Osteoblast (primary cell): ENCODE results near the gene TMEM204. TPM values are rescaled to one million over a fixed set of nuclear protein-coding genes. Genes with fewer than 3 reads are reported as not detected.

Source experiments
- DNase-seq: peaks from one replicate; pipeline ENCODE4 v3.0.0; 2011; ENCODE audit warnings: low spot score, mixed read lengths; ENCODE audit not compliant: insufficient read length; ENCODE audit errors: missing footprints
- H2AFZ ChIP-seq: 2 replicates; pipeline ENCODE4 v1.6.0; 2011; ENCODE audit warnings: mild to moderate bottlenecking, low read length
- H3K27ac ChIP-seq: 2 replicates; pipeline ENCODE4 v1.5.1; 2011; ENCODE audit warnings: mild to moderate bottlenecking, low read depth, low read length, moderate library complexity
- H3K27me3 ChIP-seq: 2 replicates; pipeline ENCODE4 v1.6.0; 2012; ENCODE audit warnings: mild to moderate bottlenecking, control low read depth, inconsistent platforms, low read length, moderate library complexity; ENCODE audit not compliant: insufficient read depth
- H3K36me3 ChIP-seq: 2 replicates; pipeline ENCODE4 v1.5.1; 2011; ENCODE audit warnings: mild to moderate bottlenecking, low read length, control low read depth, moderate library complexity; ENCODE audit not compliant: insufficient read depth
- H3K4me1 ChIP-seq: 2 replicates; pipeline ENCODE4 v1.5.1; 2011; ENCODE audit warnings: mild to moderate bottlenecking, low read length, control low read depth, moderate library complexity; ENCODE audit not compliant: insufficient read depth
- H3K4me2 ChIP-seq: 2 replicates; pipeline ENCODE4 v1.6.0; 2011; ENCODE audit warnings: mild to moderate bottlenecking, low read length; ENCODE audit not compliant: insufficient read depth
- H3K4me3 ChIP-seq: fragments of 200-600 bp; sonication (generic); 3 replicates; pipeline ENCODE4 v1.5.1; 2012; ENCODE audit warnings: mild to moderate bottlenecking, low read length, inconsistent platforms; ENCODE audit not compliant: insufficient read depth
- H3K79me2 ChIP-seq: 2 replicates; pipeline ENCODE4 v1.6.0; 2012; ENCODE audit warnings: mild to moderate bottlenecking, low read length, control low read depth, inconsistent platforms; ENCODE audit not compliant: insufficient read depth
- H3K9me3 ChIP-seq: 2 replicates; pipeline ENCODE4 v1.5.1; 2011; ENCODE audit warnings: low read depth, low read length, control low read depth
- H4K20me1 ChIP-seq: 2 replicates; pipeline ENCODE4 v1.6.0; 2012; ENCODE audit warnings: mild to moderate bottlenecking, low read length, control low read depth; ENCODE audit not compliant: insufficient read depth
- CTCF ChIP-seq: IDR thresholded peaks from 2 replicates; pipeline ENCODE4 v1.5.1; 2011; ENCODE audit warnings: mild to moderate bottlenecking, low read depth, low read length, moderate library complexity; ENCODE audit errors: extremely low read depth
- total RNA-seq: library from RNA; depleted of rRNA; stranded (reverse); fragments of >200 nt; gene quantifications from 2 replicates; pipeline ENCODE4 v1.2.3, GENCODE V29; 2012

The TMEM204 gene
- total RNA-seq, 1 donor: 8.3 TPM

- Histone ChIP-seq H3K9me3 (no peaks in the 10 kb centered on the region), H2AFZ (no peak overlapping the region), H3K27me3 (no peaks in the 10 kb centered on the region), H3K79me2 (no peaks in the 10 kb centered on the region), H3K4me2 (no peak overlapping the region), H3K4me1 (no peaks in the 10 kb centered on the region), H3K36me3 (peaks cover 41% of the 10 kb centered on the region), H4K20me1 (peaks cover under 1% of the 10 kb centered on the region), H3K27ac (no peak overlapping the region), H3K4me3 (no peak overlapping the region)
- TF ChIP-seq CTCF: no peak
- peak; percentile 72 for DNase-seq
These were observed 26.7 kb downstream of the TMEM204 start for GRCh38 chr16:1560153-1560552.

GRCh38 chr16:1560866-1561265 lies 27.4 kb downstream of the TMEM204 start:
- Histone ChIP-seq H3K36me3 (peaks cover 36% of the 10 kb centered on the region), H3K4me1 (no peaks in the 10 kb centered on the region), H3K79me2 (no peaks in the 10 kb centered on the region)

GRCh38 chr16:1561266-1561665 lies 27.8 kb downstream of the TMEM204 start:
- Histone ChIP-seq H3K9me3 (no peaks in the 10 kb centered on the region), H3K36me3 (peaks cover 36% of the 10 kb centered on the region)

More at GRCh38 chr16:1560866-1561265, 27.4 kb downstream of the TMEM204 start:
- H2AFZ ChIP-seq: no peak overlapping the region
- H3K4me3 ChIP-seq: no peak overlapping the region
- no peak for TF ChIP-seq CTCF
- no peak overlapping the region for H3K27ac ChIP-seq
- H3K9me3 ChIP-seq: no peaks in the 10 kb centered on the region
- no peaks in the 10 kb centered on the region for H3K27me3 ChIP-seq
- H3K4me2 ChIP-seq: no peak overlapping the region
- no peak for DNase-seq
- H4K20me1 ChIP-seq: no peaks in the 10 kb centered on the region

GRCh38 chr16:1561836-1562235 lies 28.4 kb downstream of the TMEM204 start:
- Histone ChIP-seq H3K4me2 (no peak overlapping the region), H3K36me3 (peaks cover 36% of the 10 kb centered on the region), H3K27ac (no peak overlapping the region), H3K4me1 (no peaks in the 10 kb centered on the region), H3K4me3 (no peak overlapping the region), H3K79me2 (no peaks in the 10 kb centered on the region), H2AFZ (no peak overlapping the region), H3K9me3 (no peaks in the 10 kb centered on the region), H3K27me3 (no peaks in the 10 kb centered on the region), H4K20me1 (no peaks in the 10 kb centered on the region)
- DNase-seq: no peak
- TF ChIP-seq CTCF: no peak

More at GRCh38 chr16:1561266-1561665, 27.8 kb downstream of the TMEM204 start:
- H3K4me1 ChIP-seq: no peaks in the 10 kb centered on the region
- no peak overlapping the region for H2AFZ ChIP-seq
- H3K27me3 ChIP-seq: no peaks in the 10 kb centered on the region
- H3K27ac ChIP-seq: no peak overlapping the region
- H4K20me1 ChIP-seq: no peaks in the 10 kb centered on the region
- peak; percentile 11 for DNase-seq
- no peaks in the 10 kb centered on the region for H3K79me2 ChIP-seq
- H3K4me2 ChIP-seq: no peak overlapping the region
- H3K4me3 ChIP-seq: no peak overlapping the region
- TF ChIP-seq CTCF: no peak
